ENCODE measurements around the gene MAPK14.
A peak's percentile ranks its signal among the peaks of the same experiment; 100 is the strongest.
"Not testable (repeated sequence)": the region's sequence is repeated elsewhere in the genome, so short reads cannot be mapped to it uniquely, and the experiment has no call there.

Gene MAPK14

GRCh38 chr6:36020154-36020553, 7.5 kb upstream of the MAPK14 start:
- Histone ChIP-seq H3K4me2 (no peak overlapping the region), H4K20me1 (no peaks in the 10 kb centered on the region), H3K4me1 (peaks cover 18% of the 10 kb centered on the region), H3K9me3 (no peaks in the 10 kb centered on the region), H3K36me3 (no peaks in the 10 kb centered on the region), H3K9ac (no peak overlapping the region), H3K27ac (no peak overlapping the region), H3K27me3 (peaks cover 23% of the 10 kb centered on the region), H3K4me3 (no peak overlapping the region)
- no peak for TF ChIP-seq Cebpa-rat (IDR thresholded peaks at IDR 0.05)

GRCh38 chr6:36023996-36024795, 3.4 kb upstream of the MAPK14 start, which contains the start of gene SLC26A8:
Gene SLC26A8, minus strand, starts transcription at chr6:36024641. Its CDS starts 4,934 bp downstream, at chr6:36019707.
- H3K4me3 ChIP-seq: 0 out of 2 replicates have a peak within 1 kb of the TSS, but pooled peaks have one; percentile 34
- peaks cover 37% of the 10 kb centered on the region for H3K27me3 ChIP-seq
- H3K4me2 ChIP-seq: peak within 1 kb of the TSS; percentile 72

GRCh38 chr6:36025260-36025931, 2.2 kb upstream of the MAPK14 start:
- H3K27ac ChIP-seq: no peak overlapping the region
- H3K4me3 ChIP-seq: no peak overlapping the region
- no peak overlapping the region for H3K9ac ChIP-seq
- no peaks in the 10 kb centered on the region for H3K36me3 ChIP-seq
- no peak for TF ChIP-seq Cebpa-rat (IDR thresholded peaks at IDR 0.05)
- H3K4me2 ChIP-seq: no peak overlapping the region
- peaks cover 16% of the 10 kb centered on the region for H4K20me1 ChIP-seq
- peaks cover 37% of the 10 kb centered on the region for H3K27me3 ChIP-seq
- no peaks in the 10 kb centered on the region for H3K9me3 ChIP-seq
- peaks cover 18% of the 10 kb centered on the region for H3K4me1 ChIP-seq

More at GRCh38 chr6:36023996-36024795, 3.4 kb upstream of the MAPK14 start, which contains the start of gene SLC26A8:
- H3K27ac ChIP-seq: no peak within 1 kb of the TSS
- TF ChIP-seq Cebpa-rat (IDR thresholded peaks at IDR 0.05): no peak
- no peaks in the 10 kb centered on the region for H3K9me3 ChIP-seq
- no peak within 1 kb of the TSS for H3K9ac ChIP-seq
- peaks cover 14% of the 10 kb centered on the region for H3K4me1 ChIP-seq
- peaks cover 4% of the 10 kb centered on the region for H4K20me1 ChIP-seq
- no peaks in the 10 kb centered on the region for H3K36me3 ChIP-seq

GRCh38 chr6:36025932-36026327, 1.7 kb upstream of the MAPK14 start:
- H4K20me1 ChIP-seq: peaks cover 21% of the 10 kb centered on the region
- no peaks in the 10 kb centered on the region for H3K9me3 ChIP-seq
- peaks cover 24% of the 10 kb centered on the region for H3K4me1 ChIP-seq
- H3K9ac ChIP-seq: no peak overlapping the region
- no peaks in the 10 kb centered on the region; the same call in 1 of the 2 replicates for H3K36me3 ChIP-seq
- H3K4me2 ChIP-seq: no peak overlapping the region
- no peak overlapping the region for H3K27ac ChIP-seq
- no peak overlapping the region for H3K4me3 ChIP-seq
- H3K27me3 ChIP-seq: peaks cover 37% of the 10 kb centered on the region
- no peak for TF ChIP-seq Cebpa-rat (IDR thresholded peaks at IDR 0.05)

- peaks cover 47% of the 10 kb centered on the region for H3K4me1 ChIP-seq
- H3K9me3 ChIP-seq: no peaks in the 10 kb centered on the region
- H3K9ac ChIP-seq: peak overlapping the region; percentile 99
- peak overlapping the region; percentile 97 for H3K27ac ChIP-seq
- H3K27me3 ChIP-seq: peaks cover 32% of the 10 kb centered on the region
- H4K20me1 ChIP-seq: peaks cover 44% of the 10 kb centered on the region
- peak overlapping the region; percentile 99 for H3K4me3 ChIP-seq
- H3K4me2 ChIP-seq: peak overlapping the region; percentile 83
- no peak for TF ChIP-seq Cebpa-rat (IDR thresholded peaks at IDR 0.05)
- peaks cover 2% of the 10 kb centered on the region; the same call in 1 of the 2 replicates for H3K36me3 ChIP-seq
Observed at GRCh38 chr6:36028088-36028876, 674 bp downstream of the MAPK14 start.

GRCh38 chr6:36028877-36029324, 1.3 kb downstream of the MAPK14 start:
- no peak for TF ChIP-seq Cebpa-rat (IDR thresholded peaks at IDR 0.05)
- peaks cover 51% of the 10 kb centered on the region for H4K20me1 ChIP-seq
- H3K4me1 ChIP-seq: peaks cover 51% of the 10 kb centered on the region
- H3K4me3 ChIP-seq: peak overlapping the region; percentile 99
- H3K27ac ChIP-seq: peak overlapping the region; percentile 97
- peak overlapping the region; percentile 83 for H3K4me2 ChIP-seq
- peaks cover 6% of the 10 kb centered on the region; the same call in 1 of the 2 replicates for H3K36me3 ChIP-seq
- peaks cover 26% of the 10 kb centered on the region for H3K27me3 ChIP-seq
- H3K9me3 ChIP-seq: no peaks in the 10 kb centered on the region
- peak overlapping the region; percentile 99 for H3K9ac ChIP-seq

GRCh38 chr6:36029464-36029863, 1.9 kb downstream of the MAPK14 start:
- Histone ChIP-seq H3K4me1 (peaks cover 51% of the 10 kb centered on the region), H3K27ac (peak overlapping the region; percentile 97)

GRCh38 chr6:36032261-36032660, 4.7 kb downstream of the MAPK14 start:
- no peak for TF ChIP-seq Cebpa-rat (IDR thresholded peaks at IDR 0.05)
- peak overlapping the region; percentile 83 for H3K4me2 ChIP-seq
- H3K27ac ChIP-seq: peak overlapping the region; percentile 7; the same call in 1 of the 2 replicates
- H3K9me3 ChIP-seq: no peaks in the 10 kb centered on the region
- no peaks in the 10 kb centered on the region for H3K27me3 ChIP-seq
- H3K4me3 ChIP-seq: no peak overlapping the region; the same call in 1 of the 2 replicates
- peaks cover 84% of the 10 kb centered on the region for H4K20me1 ChIP-seq
- peaks cover 19% of the 10 kb centered on the region for H3K36me3 ChIP-seq
- peak overlapping the region; percentile 46; the same call in 1 of the 2 replicates for H3K9ac ChIP-seq
- peaks cover 56% of the 10 kb centered on the region for H3K4me1 ChIP-seq

More at GRCh38 chr6:36029464-36029863, 1.9 kb downstream of the MAPK14 start:
- H3K9ac ChIP-seq: peak overlapping the region; percentile 99
- peaks cover 21% of the 10 kb centered on the region for H3K27me3 ChIP-seq
- no peaks in the 10 kb centered on the region for H3K9me3 ChIP-seq
- H3K4me3 ChIP-seq: peak overlapping the region; percentile 99
- H3K36me3 ChIP-seq: peaks cover 6% of the 10 kb centered on the region; the same call in 1 of the 2 replicates
- peak overlapping the region; percentile 83 for H3K4me2 ChIP-seq
- peak; percentile 66; the same call in 1 of the 2 replicates for TF ChIP-seq Cebpa-rat (IDR thresholded peaks at IDR 0.05)
- H4K20me1 ChIP-seq: peaks cover 56% of the 10 kb centered on the region

GRCh38 chr6:36033144-36033543, 5.5 kb downstream of the MAPK14 start:
- H3K36me3 ChIP-seq: peaks cover 27% of the 10 kb centered on the region
- peaks cover 65% of the 10 kb centered on the region for H3K4me1 ChIP-seq
- peak overlapping the region; percentile 83 for H3K4me2 ChIP-seq
- H3K27me3 ChIP-seq, H3K9ac ChIP-seq, H3K4me3 ChIP-seq, H3K9me3 ChIP-seq: not testable (repeated sequence)
- H4K20me1 ChIP-seq: peaks cover 93% of the 10 kb centered on the region
- H3K27ac ChIP-seq: peak overlapping the region; percentile 16; the same call in 1 of the 2 replicates

Measured in BLaER1 (cell line).